H1 (cell line): Measurements from ENCODE around the gene MYH8. TPM values are rescaled to one million over a fixed set of nuclear protein-coding genes. Genes with fewer than 3 reads are reported as not detected.

ENCODE experiments used
- CTCF ChIA-PET: fragments of 300-600 bp; sonication (Branson Sonifier 250); formaldehyde crosslinking; loops from one replicate; lab custom pipeline; 2021; ENCODE audit not compliant: partially characterized antibody; lab: Charles Lee
- POLR2A ChIA-PET: fragments of 300-600 bp; sonication (Branson Sonifier 250); formaldehyde crosslinking; loops from one replicate; lab custom pipeline; 2021; ENCODE audit warnings: inconsistent platforms; ENCODE audit not compliant: partially characterized antibody; lab: Charles Lee
- DNase-seq, 2 experiments: peaks; one replicate each; pipeline versions ENCODE4 v3.0.0 to v3.0.0-alpha.2; 2010 to 2022; ENCODE audit warnings: low spot score in 2 of 2, low read depth in 1 of 2, mixed read lengths in 1 of 2
- FAIRE-seq: peaks from 2 replicates; lab custom pipeline; 2011; peaks lifted over from hg19 to GRCh38; lab: Jason Lieb, UNC
- H2AFZ ChIP-seq: 2 replicates; pipeline ENCODE4 v1.8.1; 2012; ENCODE audit warnings: low read length, inconsistent platforms
- H2AK5ac ChIP-seq: 2 replicates; pipeline ENCODE4 v1.6.1; 2013; ENCODE audit warnings: low read depth, low read length
- H2BK120ac ChIP-seq: replicated peaks from 2 replicates; pipeline ENCODE3; 2013; ENCODE audit warnings: low read depth, low read length, inconsistent platforms
- H2BK12ac ChIP-seq: 2 replicates; pipeline ENCODE4 v1.6.1; 2013; ENCODE audit warnings: low read depth, low read length
- H2BK15ac ChIP-seq: 2 replicates; pipeline ENCODE4 v1.6.1; 2013; ENCODE audit warnings: low read length
- H2BK20ac ChIP-seq: 2 replicates; pipeline ENCODE4 v1.6.1; 2013; ENCODE audit warnings: low read length
- H2BK5ac ChIP-seq: 2 replicates; pipeline ENCODE4 v1.6.1; 2013; ENCODE audit warnings: low read depth, low read length
- H3K14ac ChIP-seq: 2 replicates; pipeline ENCODE4 v1.6.1; 2013; ENCODE audit warnings: inconsistent platforms; ENCODE audit not compliant: insufficient read length
- H3K18ac ChIP-seq: 2 replicates; pipeline ENCODE4 v1.6.1; 2013; ENCODE audit warnings: low read length; ENCODE audit errors: extremely low read depth
- H3K23ac ChIP-seq: 2 replicates; pipeline ENCODE4 v1.6.1; 2013; ENCODE audit warnings: inconsistent platforms; ENCODE audit not compliant: insufficient read length
- H3K23me2 ChIP-seq: 2 replicates; pipeline ENCODE4 v1.6.1; 2013; ENCODE audit warnings: low read depth, low read length
- H3K27ac ChIP-seq: 2 replicates; pipeline ENCODE4 v1.6.1; 2011; ENCODE audit warnings: low read depth, low read length, inconsistent platforms
- H3K27me3 ChIP-seq, 4 experiments: replicated peaks in 1 of 4; 1 replicate in 1 of 4; 2 replicates in 3 of 4; pipeline versions ENCODE4 v1.6.1 to v1.8.1; 2011 to 2013; ENCODE audit warnings: low read length in 3 of 4, mild to moderate bottlenecking in 3 of 4, inconsistent platforms in 2 of 4, mixed read lengths in 2 of 4, moderate library complexity in 1 of 4; ENCODE audit not compliant: control insufficient read depth in 3 of 4, insufficient read depth in 3 of 4; ENCODE audit errors: extremely low read depth in 1 of 4
- H3K36me3 ChIP-seq, 4 experiments: 2 replicates each; pipeline versions ENCODE4 v1.6.1 to v1.8.1; 2011 to 2013; ENCODE audit warnings: mild to moderate bottlenecking in 4 of 4, low read length in 3 of 4, moderate library complexity in 2 of 4, control low read depth in 1 of 4, inconsistent platforms in 1 of 4; ENCODE audit not compliant: insufficient read depth in 4 of 4, control insufficient read depth in 2 of 4
- H3K4ac ChIP-seq: replicated peaks from 2 replicates; pipeline ENCODE3; 2013; ENCODE audit warnings: low read length, low read depth, mixed read lengths, inconsistent platforms; ENCODE audit not compliant: insufficient read length
- H3K4me1 ChIP-seq, 4 experiments: replicated peaks in 1 of 4; 1 replicate in 1 of 4; 2 replicates in 3 of 4; pipeline versions ENCODE4 v1.6.1 to v1.8.1; 2011 to 2013; ENCODE audit warnings: low read length in 3 of 4, inconsistent platforms in 2 of 4, mixed read lengths in 1 of 4; ENCODE audit not compliant: insufficient read depth in 4 of 4, control insufficient read depth in 3 of 4
- H3K4me2 ChIP-seq, 2 experiments: 2 replicates each; pipeline versions ENCODE4 v1.6.1 to v1.8.1; 2011 to 2013; ENCODE audit warnings: low read depth in 2 of 2, low read length in 2 of 2, control low read depth in 1 of 2, inconsistent platforms in 1 of 2, mild to moderate bottlenecking in 1 of 2; ENCODE audit not compliant: insufficient read depth in 1 of 2
- H3K4me3 ChIP-seq, 4 experiments: fragments of 200-600, 300-600 bp in 1 of 4; sonication (generic), shearing (Covaris generic), sonication (Bioruptor Twin) in 1 of 4; 2 replicates each; pipeline versions ENCODE4 v1.5.1 to v1.8.1; 2011 to 2016; ENCODE audit warnings: low read length in 4 of 4, low read depth in 3 of 4, control low read depth in 2 of 4, inconsistent platforms in 2 of 4, mild to moderate bottlenecking in 2 of 4, mixed read lengths in 1 of 4, moderate library complexity in 1 of 4; ENCODE audit not compliant: insufficient read depth in 2 of 4; ENCODE audit errors: extremely low read depth in 1 of 4
- H3K56ac ChIP-seq: replicated peaks from 2 replicates; pipeline ENCODE3; 2013; ENCODE audit warnings: low read depth, mild to moderate bottlenecking, mixed read lengths, low read length, inconsistent platforms; ENCODE audit not compliant: insufficient read length
- H3K79me1 ChIP-seq: 2 replicates; pipeline ENCODE4 v1.6.1; 2013; ENCODE audit warnings: low read depth, low read length, control low read depth
- H3K79me2 ChIP-seq, 2 experiments: 2 replicates each; pipeline versions ENCODE4 v1.6.1 to v1.8.1; 2012 to 2013; ENCODE audit warnings: low read length in 2 of 2, mild to moderate bottlenecking in 2 of 2, inconsistent platforms in 1 of 2; ENCODE audit not compliant: insufficient read depth in 2 of 2, control insufficient read depth in 1 of 2
- H3K9ac ChIP-seq, 4 experiments: replicated peaks in 1 of 4; 1 replicate in 1 of 4; 2 replicates in 3 of 4; pipeline versions ENCODE4 v1.6.1 to v1.8.1; 2011 to 2013; ENCODE audit warnings: low read depth in 3 of 4, low read length in 3 of 4, control low read depth in 2 of 4, mild to moderate bottlenecking in 2 of 4, moderate library complexity in 2 of 4, inconsistent platforms in 1 of 4; ENCODE audit errors: extremely low read depth in 1 of 4
- H3K9me3 ChIP-seq, 2 experiments: 2 replicates each; pipeline versions ENCODE4 v1.6.1 to v1.8.1; 2012 to 2013; ENCODE audit warnings: mild to moderate bottlenecking in 2 of 2, moderate library complexity in 2 of 2, control low read depth in 1 of 2, inconsistent platforms in 1 of 2, low read depth in 1 of 2, low read length in 1 of 2, mixed read lengths in 1 of 2; ENCODE audit not compliant: insufficient read depth in 2 of 2
- H4K20me1 ChIP-seq, 2 experiments: replicated peaks in 1 of 2; 2 replicates each; pipeline versions ENCODE3 to v1.8.1; 2011 to 2013; ENCODE audit warnings: inconsistent platforms in 2 of 2, low read length in 2 of 2, mild to moderate bottlenecking in 1 of 2; ENCODE audit not compliant: insufficient read depth in 2 of 2, control insufficient read depth in 1 of 2
- H4K5ac ChIP-seq: 2 replicates; pipeline ENCODE4 v1.6.1; 2013; ENCODE audit warnings: low read length, low read depth, mixed read lengths, inconsistent platforms; ENCODE audit not compliant: insufficient read length
- H4K8ac ChIP-seq: 2 replicates; pipeline ENCODE4 v1.8.0; 2013; ENCODE audit warnings: mild to moderate bottlenecking, moderate library complexity, low read length, inconsistent platforms; ENCODE audit not compliant: insufficient read depth; ENCODE audit errors: extremely low read depth
- H4K91ac ChIP-seq: replicated peaks from 2 replicates; pipeline ENCODE3; 2013; ENCODE audit warnings: low read length, mixed read lengths, inconsistent platforms; ENCODE audit not compliant: insufficient read length
- NRF1 ChIP-seq: IDR thresholded peaks from 2 replicates; pipeline ENCODE4 v1.6.1; 2011; ENCODE audit warnings: mild to moderate bottlenecking, low read depth, low read length, improper control_type of control experiment
- POLR2A ChIP-seq, 2 experiments: IDR thresholded peaks; 1 replicate in 1 of 2; 2 replicates in 1 of 2; pipeline ENCODE4 v1.6.1; 2011; ENCODE audit warnings: low read depth in 2 of 2, low read length in 2 of 2, mild to moderate bottlenecking in 2 of 2; ENCODE audit errors: control extremely low read depth in 1 of 2
- RNF2 ChIP-seq: fragments of 200-900, 300-1000 bp; sonication (generic); IDR thresholded peaks from 2 replicates; pipeline ENCODE4 v1.7.1; 2016; ENCODE audit warnings: borderline replicate concordance, low read depth, mild to moderate bottlenecking, antibody characterized with exemption, low read length; ENCODE audit not compliant: poor library complexity, severe bottlenecking; ENCODE audit errors: missing control alignments
- SIX5 ChIP-seq: IDR thresholded peaks from 2 replicates; pipeline ENCODE4 v1.6.1; 2011; ENCODE audit warnings: mild to moderate bottlenecking, low read depth, low read length
- SP2 ChIP-seq: IDR thresholded peaks from 2 replicates; pipeline ENCODE4 v1.6.1; 2012; ENCODE audit warnings: mild to moderate bottlenecking, low read length, inconsistent platforms
- WGBS, 2 experiments: shearing (Covaris generic) in 1 of 2; methylation state at CpG; one replicate each; pipeline versions ENCODE4 v1.1.6 to v1.1.7; 2013 to 2015; ENCODE audit warnings: low lambda C conversion rate in 2 of 2, mixed read lengths in 2 of 2, inconsistent platforms in 1 of 2, low coverage in 1 of 2, missing lambda C conversion rate in 1 of 2; ENCODE audit not compliant: insufficient replicate concordance in 2 of 2, insufficient coverage in 1 of 2, insufficient read length in 1 of 2; ENCODE audit errors: extremely low coverage in 1 of 2, missing lambda C conversion rate in 1 of 2; 5-methylcytosine and 5-hydroxymethylcytosine counted together
- polyA plus RNA-seq, 7 experiments: library from polyadenylated mRNA; depleted of rRNA in 3 of 7; stranded (reverse) in 5 of 7; unstranded in 2 of 7; fragments of >200 nt in 5 of 7; fragments of 200-250 nt in 2 of 7; gene quantifications; 1 replicate in 5 of 7; 2 replicates in 1 of 7; 4 replicates in 1 of 7; pipeline versions ENCODE4 v1.2.1 to v1.2.3, GENCODE V29; 2011 to 2013; ENCODE audit warnings: missing spikeins in 2 of 7, mixed read lengths in 2 of 7
- total RNA-seq: library from RNA; stranded (reverse); fragmentation: NEBNext Ultra II Directional; extraction: Animal tissue kit (Norgen Biotek cat#: 25700); gene quantifications from 2 replicates; pipeline ENCODE4 v1.2.1, GENCODE V29; 2021

Gene MYH8
- total and polyA plus RNA-seq, 2 of the 8 experiments (the other 6 are each of a cell fraction or from before 2014, with no cell fraction given): not detected

- H3K14ac ChIP-seq: no peak overlapping the region
- no peak overlapping the region for H2BK5ac ChIP-seq
- CTCF ChIA-PET: interaction anchor here (1.3 kb wide), 1 partner anchor 20 kb away, joined by 4 read pairs; no protein-coding TSS in a partner anchor
- no peaks in the 10 kb centered on the region for H3K4me1 ChIP-seq
- H3K18ac ChIP-seq: no peak overlapping the region
- no peak overlapping the region for H3K23ac ChIP-seq
- H3K27ac ChIP-seq: no peak overlapping the region
- H3K56ac ChIP-seq: no peak overlapping the region
- H4K8ac ChIP-seq: no peak overlapping the region
- H2AK5ac ChIP-seq: no peak overlapping the region
- no peak overlapping the region for H2BK20ac ChIP-seq
- H3K4ac ChIP-seq: no peak overlapping the region
- no peaks in the 10 kb centered on the region for H3K79me1 ChIP-seq
- no peaks in the 10 kb centered on the region for H3K23me2 ChIP-seq
- POLR2A ChIA-PET: no interaction called here
- no peak overlapping the region for H4K5ac ChIP-seq
- H4K20me1 ChIP-seq: no peaks in the 10 kb centered on the region
- H3K4me3 ChIP-seq: no peak overlapping the region
- H3K36me3 ChIP-seq: no peaks in the 10 kb centered on the region
- no peak for DNase-seq
- H2BK12ac ChIP-seq: no peak overlapping the region
- no peak overlapping the region for H2BK120ac ChIP-seq
- H2AFZ ChIP-seq: no peak overlapping the region
- no peak for FAIRE-seq
- H3K9me3 ChIP-seq: no peaks in the 10 kb centered on the region
- no peak overlapping the region for H2BK15ac ChIP-seq
- H4K91ac ChIP-seq: no peak overlapping the region
- WGBS, 2 experiments: 96% methylated on average over 7 of the region's 7 CpGs; no CpG with 5 or more reads in 1 of the 2 experiments
- no peaks in the 10 kb centered on the region for H3K79me2 ChIP-seq
- H3K27me3 ChIP-seq: peaks cover 0 to 3% (median 0%) of the 10 kb centered on the region in 4 experiments; a peak in 1 of 7 replicates
- H3K4me2 ChIP-seq: no peak overlapping the region
- no peak overlapping the region for H3K9ac ChIP-seq
- TF ChIP-seq SIX5: no peak
- no peak for TF ChIP-seq POLR2A (IDR thresholded peaks at IDR 0.05; ENCODE audit: control extremely low read depth in 1 of 2, low read depth in 2 of 2, low read length in 2 of 2)
- TF ChIP-seq SP2: no peak
- no peak for TF ChIP-seq NRF1
- TF ChIP-seq RNF2: no peak
Observed at GRCh38 chr17:10370016-10370608, 51.6 kb downstream of the MYH8 start.
